Fibroblast of lung (primary cell): ENCODE measurements around the gene PFKM. TPM values are rescaled to one million over a fixed set of nuclear protein-coding genes. Genes with fewer than 3 reads are reported as not detected.

Source experiments
- DNase-seq, 2 donors: peaks; one replicate each; pipeline versions ENCODE4 v3.0.0 to v3.0.0-alpha.2; 2010; ENCODE audit warnings: low read depth in 2 of 2
- H2AFZ ChIP-seq: 2 replicates; pipeline ENCODE4 v1.5.1; 2012; ENCODE audit warnings: low read length, control low read depth, inconsistent platforms
- H3K27ac ChIP-seq: 2 replicates; pipeline ENCODE4 v1.5.1; 2011; ENCODE audit warnings: low read length, control low read depth; ENCODE audit not compliant: insufficient read depth
- H3K27me3 ChIP-seq: 2 replicates; pipeline ENCODE4 v1.5.1; 2011; ENCODE audit warnings: mild to moderate bottlenecking, low read length; ENCODE audit not compliant: control insufficient read depth, insufficient read depth
- H3K36me3 ChIP-seq: 2 replicates; pipeline ENCODE4 v1.5.1; 2011; ENCODE audit warnings: low read length; ENCODE audit not compliant: control insufficient read depth, insufficient read depth
- H3K4me1 ChIP-seq: 2 replicates; pipeline ENCODE4 v1.5.1; 2011; ENCODE audit warnings: low read length; ENCODE audit not compliant: control insufficient read depth, insufficient read depth; ENCODE audit errors: extremely low read depth
- H3K4me2 ChIP-seq: 2 replicates; pipeline ENCODE4 v1.5.1; 2011; ENCODE audit warnings: low read length, control low read depth; ENCODE audit not compliant: insufficient read depth; ENCODE audit errors: extremely low read depth
- H3K4me3 ChIP-seq, 4 experiments: fragments of 200-600 bp in 1 of 4; sonication (generic) in 1 of 4; replicated peaks in 1 of 4; 2 replicates each; pipeline ENCODE4 v1.5.1; 2011 to 2016; ENCODE audit warnings: low read length in 4 of 4, low read depth in 3 of 4, mild to moderate bottlenecking in 3 of 4, control low read depth in 2 of 4, inconsistent platforms in 1 of 4, mixed read lengths in 1 of 4; ENCODE audit not compliant: insufficient read depth in 1 of 4; ENCODE audit errors: control extremely low read depth in 1 of 4
- H3K79me2 ChIP-seq: 2 replicates; pipeline ENCODE4 v1.5.1; 2012; ENCODE audit warnings: mild to moderate bottlenecking, low read length, inconsistent platforms; ENCODE audit not compliant: control insufficient read depth, insufficient read depth
- H3K9ac ChIP-seq: 2 replicates; pipeline ENCODE4 v1.5.1; 2011; ENCODE audit warnings: mild to moderate bottlenecking, low read length, control low read depth; ENCODE audit not compliant: insufficient read depth
- H3K9me3 ChIP-seq: 2 replicates; pipeline ENCODE4 v1.5.1; 2012; ENCODE audit warnings: low read depth, low read length; ENCODE audit not compliant: control insufficient read depth, insufficient read depth
- H4K20me1 ChIP-seq: 2 replicates; pipeline ENCODE4 v1.5.1; 2011; ENCODE audit warnings: low read length; ENCODE audit not compliant: control insufficient read depth, insufficient read depth; ENCODE audit errors: extremely low read depth
- CTCF ChIP-seq, 2 donors: IDR thresholded peaks in 1 of 2; conservative IDR thresholded peaks in 1 of 2; 1 replicate in 1 of 2; 2 replicates in 1 of 2; pipeline ENCODE4 v1.5.1; 2011 to 2012; ENCODE audit warnings: low read length in 2 of 2, control low read depth in 1 of 2, inconsistent platforms in 1 of 2, low read depth in 1 of 2, mild to moderate bottlenecking in 1 of 2
- EZH2 ChIP-seq: IDR thresholded peaks from 2 replicates; pipeline ENCODE4 v1.5.1; 2012; ENCODE audit warnings: low read length, control low read depth, mild to moderate bottlenecking; ENCODE audit errors: missing control alignments
- polyA plus RNA-seq, 2 donors: library from polyadenylated mRNA; depleted of rRNA in 1 of 2; stranded (reverse) in 1 of 2; unstranded in 1 of 2; fragments of >200 nt; gene quantifications; 2 replicates each; pipeline ENCODE4 v1.2.1, GENCODE V29; 2011 to 2012; ENCODE audit warnings: missing spikeins in 1 of 2
- total RNA-seq: library from RNA; depleted of rRNA; stranded (reverse); fragments of >200 nt; gene quantifications from 2 replicates; pipeline ENCODE4 v1.2.1, GENCODE V29; 2014

Gene PFKM
- total and polyA plus RNA-seq, 2 donors (not counting 1 experiment from before 2014, with no cell fraction given): 88.4 to 98.9 TPM

- H3K4me2 ChIP-seq: no peak overlapping the region
- H3K4me3 ChIP-seq: no peak overlapping the region
- no peak overlapping the region for H2AFZ ChIP-seq
- H3K36me3 ChIP-seq: peaks cover 5% of the 10 kb centered on the region
- H3K9me3 ChIP-seq: no peaks in the 10 kb centered on the region
- no peaks in the 10 kb centered on the region for H3K27me3 ChIP-seq
- H3K4me1 ChIP-seq: no peaks in the 10 kb centered on the region
- TF ChIP-seq CTCF (conservative IDR thresholded peaks at IDR 0.05 in 1 of 2, IDR thresholded peaks at IDR 0.05 in 1 of 2; ENCODE audit: low read depth in 1 of 2, low read length in 2 of 2) (no peak), EZH2 (no peak)
- no peak for DNase-seq
- no peaks in the 10 kb centered on the region for H4K20me1 ChIP-seq
- peaks cover 7% of the 10 kb centered on the region for H3K79me2 ChIP-seq
- H3K27ac ChIP-seq: no peak overlapping the region
- H3K9ac ChIP-seq: no peak overlapping the region
These were observed 6.8 kb downstream of the PFKM start for GRCh38 chr12:48125985-48126384.

GRCh38 chr12:48126953-48127630 lies 7.9 kb downstream of the PFKM start:
- no peaks in the 10 kb centered on the region for H3K4me1 ChIP-seq
- no peak overlapping the region for H3K27ac ChIP-seq
- peaks cover 5% of the 10 kb centered on the region for H3K36me3 ChIP-seq
- no peaks in the 10 kb centered on the region for H3K79me2 ChIP-seq
- no peak for DNase-seq
- H3K4me3 ChIP-seq: no peak overlapping the region
- H3K9me3 ChIP-seq: no peaks in the 10 kb centered on the region
- no peak overlapping the region for H2AFZ ChIP-seq
- no peak overlapping the region for H3K4me2 ChIP-seq
- TF ChIP-seq CTCF (conservative IDR thresholded peaks at IDR 0.05 in 1 of 2, IDR thresholded peaks at IDR 0.05 in 1 of 2; ENCODE audit: low read depth in 1 of 2, low read length in 2 of 2): no peak
- TF ChIP-seq EZH2: no peak
- H4K20me1 ChIP-seq: no peaks in the 10 kb centered on the region
- no peaks in the 10 kb centered on the region for H3K27me3 ChIP-seq
- no peak overlapping the region for H3K9ac ChIP-seq

- Histone ChIP-seq H3K27ac (no peak overlapping the region), H3K4me1 (no peaks in the 10 kb centered on the region), H2AFZ (no peak overlapping the region), H3K27me3 (no peaks in the 10 kb centered on the region), H3K79me2 (no peaks in the 10 kb centered on the region), H3K4me2 (no peak overlapping the region), H3K36me3 (peaks cover 10% of the 10 kb centered on the region), H4K20me1 (no peaks in the 10 kb centered on the region), H3K9ac (no peak overlapping the region), H3K9me3 (no peaks in the 10 kb centered on the region), H3K4me3 (no peak overlapping the region)
- no peak for TF ChIP-seq EZH2
- no peak for TF ChIP-seq CTCF (conservative IDR thresholded peaks at IDR 0.05 in 1 of 2, IDR thresholded peaks at IDR 0.05 in 1 of 2; ENCODE audit: low read depth in 1 of 2, low read length in 2 of 2)
- no peak for DNase-seq
These were observed 9.6 kb downstream of the PFKM start for GRCh38 chr12:48128800-48129199.
